Measurements from ENCODE around the gene ADTRP.

The ADTRP gene

DNA sequence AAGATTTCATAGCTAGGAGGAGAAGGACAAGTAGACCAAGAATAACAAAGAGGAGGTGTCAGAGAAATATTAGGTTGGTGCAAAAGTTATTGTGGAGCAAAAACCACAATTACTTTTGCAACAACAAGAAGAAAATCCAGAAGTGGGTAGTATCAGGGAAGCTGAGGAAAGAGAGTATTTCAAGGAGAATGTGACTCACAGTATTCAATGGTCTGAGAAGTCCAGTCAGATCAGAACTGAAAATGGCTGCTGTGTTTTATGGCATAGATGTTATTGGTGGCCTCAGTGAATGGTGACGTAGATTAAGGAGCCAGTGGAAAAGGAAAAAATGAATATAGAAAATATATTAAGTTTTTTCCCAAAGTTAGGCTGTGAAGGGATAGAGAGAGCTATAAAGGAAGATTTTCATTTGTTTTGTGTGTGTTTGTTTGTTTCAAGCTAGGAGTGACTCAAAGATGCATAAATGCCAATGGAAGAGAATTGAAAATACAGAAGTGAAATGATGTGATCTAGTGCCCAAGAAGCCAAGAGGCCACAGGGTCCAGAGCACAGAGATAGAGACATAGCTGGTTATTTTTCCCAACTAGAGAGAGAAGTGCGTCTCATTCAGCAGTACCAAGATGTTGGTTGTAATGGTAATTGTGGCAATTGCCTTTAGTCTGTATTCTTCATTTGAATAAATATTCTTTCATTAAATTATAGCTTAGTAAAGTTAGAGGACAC is 112.8 kb downstream of the ADTRP start:
- FAIRE-seq: no peak
- DNase-seq (ENCODE audit: low spot score): no peak

Data from urothelium cell line (cell line).